ENCODE data around the gene JUNB. TPM values are rescaled to one million over a fixed set of nuclear protein-coding genes. Genes with fewer than 3 reads are reported as not detected.

JUNB gene
- total RNA-seq, 1 experiment from 2014 or later: 194 TPM

GRCh38 chr19:12828494-12828893, 37.2 kb downstream of the JUNB start:
- RAD21 ChIA-PET (ENCODE audit: low non-redundant PET in 1 of 2, low total read pairs in 2 of 2, uncharacterized antibody in 2 of 2, unreplicated experiment in 2 of 2): no interaction called here
- Histone ChIP-seq H3K9ac (ENCODE audit: low read length) (no peak overlapping the region), H3K79me2 (ENCODE audit: insufficient read depth, low read length) (no peaks in the 10 kb centered on the region), H3K36me3 (ENCODE audit: control insufficient read depth in 1 of 2, insufficient read depth in 2 of 2, low read length in 2 of 2) (no peaks in the 10 kb centered on the region), H3K4me1 (ENCODE audit: control insufficient read depth in 1 of 2, insufficient read depth in 2 of 2, low read length in 2 of 2) (peaks cover 16 to 33% of the 10 kb centered on the region in 2 experiments), H3K4me2 (ENCODE audit: low read length) (no peak overlapping the region), H3K4me3 (replicated peaks in 1 of 2; ENCODE audit: low read depth in 1 of 2, low read length in 2 of 2) (no peak overlapping the region), H3K9me3 (ENCODE audit: control insufficient read depth in 1 of 2, insufficient read depth in 1 of 2, low read depth in 1 of 2, low read length in 2 of 2) (no peaks in the 10 kb centered on the region), H3K27ac (ENCODE audit: low read depth, low read length) (no peak overlapping the region), H3K27me3 (ENCODE audit: insufficient read depth, low read length) (no peaks in the 10 kb centered on the region), H2AFZ (ENCODE audit: low read depth, low read length, poor library complexity, severe bottlenecking) (no peak overlapping the region), H3K9me2 (ENCODE audit: insufficient read depth) (no peaks in the 10 kb centered on the region), H4K20me1 (ENCODE audit: insufficient read depth) (no peaks in the 10 kb centered on the region)
- CTCF ChIA-PET: interaction anchor here (1.3 kb wide), 1 partner anchor 9 kb away, joined by 4 read pairs; no protein-coding TSS in a partner anchor
- ATAC-seq (peak; percentile 41), DNase-seq (ENCODE audit: low read depth, low spot score) (no peak)
- POLR2A ChIA-PET: no interaction called here
- TF ChIP-seq REST (IDR thresholded peaks at IDR 0.05; ENCODE audit: low read depth) (no peak), MAX (IDR thresholded peaks at IDR 0.05) (no peak), CBX3 (IDR thresholded peaks at IDR 0.05; ENCODE audit: low read depth) (no peak), TCF7L2 (IDR thresholded peaks at IDR 0.05; ENCODE audit: borderline replicate concordance, extremely low read depth, insufficient read depth, insufficient read length) (no peak), ZNF274 (IDR thresholded peaks at IDR 0.05; ENCODE audit: low read depth, low read length) (no peak), ATF3 (IDR thresholded peaks at IDR 0.05) (no peak), EZH2 (IDR thresholded peaks at IDR 0.05) (no peak), ELF1 (IDR thresholded peaks at IDR 0.05; ENCODE audit: borderline replicate concordance, low read depth) (no peak), ZFX (IDR thresholded peaks at IDR 0.05) (no peak), JUND (IDR thresholded peaks at IDR 0.05) (no peak), RAD21 (IDR thresholded peaks at IDR 0.05; ENCODE audit: low read depth) (no peak), POLR2A (IDR thresholded peaks at IDR 0.05; ENCODE audit: borderline replicate concordance, extremely low read depth, insufficient read depth, insufficient read length) (no peak), POLR2AphosphoS5 (IDR thresholded peaks at IDR 0.05; ENCODE audit: low read depth, low read length) (no peak), FOSL1 (IDR thresholded peaks at IDR 0.05; ENCODE audit: low read depth) (no peak), YY1 (IDR thresholded peaks at IDR 0.05; ENCODE audit: extremely low read depth, insufficient replicate concordance, low read depth, low read length) (no peak), ZBTB33 (IDR thresholded peaks at IDR 0.05; ENCODE audit: extremely low read depth, insufficient replicate concordance, low read length) (no peak), EZH2phosphoT487 (IDR thresholded peaks at IDR 0.05; ENCODE audit: borderline replicate concordance) (no peak), SIN3A (IDR thresholded peaks at IDR 0.05; ENCODE audit: low read depth) (no peak), EGR1 (IDR thresholded peaks at IDR 0.05; ENCODE audit: low read depth) (no peak)
- BruUV-seq (replicated peaks): no TSS peak
- intact Hi-C loops (cut with micrococcal nuclease): no loop called here
